Thyroid gland (tissue), 4 donors: Measurements from ENCODE around the gene SYTL4. TPM values are rescaled to one million over a fixed set of nuclear protein-coding genes. Genes with fewer than 3 reads are reported as not detected.
A peak's percentile ranks its signal among the peaks of the same experiment; 100 is the strongest.

Experiments used
- DNase-seq, 2 donors: peaks; one replicate each; pipeline ENCODE4 v3.0.0-alpha.2; 2019
- H3K27ac ChIP-seq, 3 donors: fragments of 200-600 bp; sonication (generic); 1 replicate in 2 of 3; 2 replicates in 1 of 3; pipeline ENCODE4 v1.5.1; 2016 to 2019; ENCODE audit warnings: mild to moderate bottlenecking in 1 of 3, moderate library complexity in 1 of 3
- H3K27me3 ChIP-seq: fragments of 200-600 bp; sonication (generic); one replicate; pipeline ENCODE4 v1.5.1; 2019
- H3K36me3 ChIP-seq, 2 donors: fragments of 200-600 bp; sonication (generic); one replicate each; pipeline ENCODE4 v1.5.1; 2016 to 2019
- H3K4me1 ChIP-seq, 2 donors: fragments of 200-600 bp; sonication (generic); one replicate each; pipeline ENCODE4 v1.5.1; 2017 to 2019
- H3K4me3 ChIP-seq, 3 donors: fragments of 200-600 bp; sonication (generic); replicated peaks in 1 of 3; 1 replicate in 2 of 3; 2 replicates in 1 of 3; pipeline ENCODE4 v1.5.1; 2016; ENCODE audit warnings: mild to moderate bottlenecking in 1 of 3
- H3K9me3 ChIP-seq: fragments of 200-600 bp; sonication (generic); one replicate; pipeline ENCODE4 v1.5.1; 2017
- CTCF ChIP-seq, 6 experiments: fragments of 200-600 bp in 3 of 6; fragments of 450-650 bp in 3 of 6; sonication (generic) in 3 of 6; IDR thresholded peaks; one replicate each; pipeline ENCODE4 v1.5.1; 2016 to 2019; ENCODE audit warnings: antibody characterized with exemption in 6 of 6, mild to moderate bottlenecking in 2 of 6, inconsistent platforms in 1 of 6, moderate library complexity in 1 of 6
- POLR2A ChIP-seq, 2 donors: fragments of 450-650 bp; IDR thresholded peaks; one replicate each; pipeline ENCODE4 v1.6.1; 2017; ENCODE audit warnings: antibody characterized with exemption in 2 of 2, mild to moderate bottlenecking in 2 of 2, moderate library complexity in 1 of 2
- WGBS, 2 donors: methylation state at CpG; one replicate each; pipeline ENCODE4 v1.1.5; 2017; 5-methylcytosine and 5-hydroxymethylcytosine counted together
- intact Hi-C: fragments of 100-400 bp; cut with DNase I; formaldehyde crosslinking; loops from one replicate; pipeline ENCODE4 v1.15.1; 2023
- total RNA-seq, 4 donors: library from RNA; depleted of rRNA; stranded (reverse); fragments of >200 nt; gene quantifications; one replicate each; pipeline ENCODE4 v1.2.3, GENCODE V29; 2016

SYTL4 gene
- total RNA-seq, 4 donors from 2014 or later, result 13.1 to 28.2 (median 23.2) TPM

DNA sequence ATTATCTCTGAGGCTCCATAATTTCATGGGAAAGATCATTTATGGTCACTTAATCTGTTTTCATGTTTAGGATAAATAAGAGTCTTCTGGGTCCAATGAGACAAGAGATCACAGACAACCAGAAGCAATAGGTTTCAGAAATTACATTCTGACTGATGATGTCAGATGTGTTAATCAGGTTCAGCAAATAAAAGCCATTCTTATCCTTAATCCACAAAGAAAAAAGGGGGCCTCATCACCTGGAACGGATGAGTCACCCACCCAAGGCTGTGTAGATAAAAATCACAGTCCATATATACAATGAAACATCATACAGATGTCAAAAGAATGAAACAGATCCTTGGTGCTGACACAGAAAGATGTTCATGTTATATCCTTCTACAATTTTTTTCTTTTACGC lies 36.6 kb downstream of the SYTL4 start:
- WGBS, 2 donors, result 79 to 82% methylated on average over 2 of the region's 2 CpGs
- H3K4me3 ChIP-seq, result no peak overlapping the region
- H3K36me3 ChIP-seq, result no peaks in the 10 kb centered on the region
- intact Hi-C loops, result no loop called here
- H3K27me3 ChIP-seq, result no peaks in the 10 kb centered on the region
- no peak overlapping the region for H3K27ac ChIP-seq
- H3K4me1 ChIP-seq, result no peaks in the 10 kb centered on the region
- H3K9me3 ChIP-seq, result no peaks in the 10 kb centered on the region
- TF ChIP-seq POLR2A (IDR thresholded peaks at IDR 0.05) (no peak), CTCF (IDR thresholded peaks at IDR 0.05) (no peak)
- no peak for DNase-seq

GRCh38 chrX:100687546-100687945 lies 44.4 kb downstream of the SYTL4 start:
- Histone ChIP-seq H3K4me1 (no peaks in the 10 kb centered on the region), H3K36me3 (no peaks in the 10 kb centered on the region), H3K9me3 (no peaks in the 10 kb centered on the region), H3K27ac (no peak overlapping the region), H3K27me3 (no peaks in the 10 kb centered on the region), H3K4me3 (peak overlapping the region in 1 of 3 donors; percentile 6)
- DNase-seq, result no peak
- intact Hi-C loops, result loop anchor here (5.0 kb wide), 1 partner anchor 80 kb away; no protein-coding TSS in a partner anchor
- 77 to 90% methylated on average over 2 of the region's 2 CpGs for WGBS, 2 donors
- TF ChIP-seq POLR2A (IDR thresholded peaks at IDR 0.05) (no peak), CTCF (IDR thresholded peaks at IDR 0.05) (no peak)

DNA sequence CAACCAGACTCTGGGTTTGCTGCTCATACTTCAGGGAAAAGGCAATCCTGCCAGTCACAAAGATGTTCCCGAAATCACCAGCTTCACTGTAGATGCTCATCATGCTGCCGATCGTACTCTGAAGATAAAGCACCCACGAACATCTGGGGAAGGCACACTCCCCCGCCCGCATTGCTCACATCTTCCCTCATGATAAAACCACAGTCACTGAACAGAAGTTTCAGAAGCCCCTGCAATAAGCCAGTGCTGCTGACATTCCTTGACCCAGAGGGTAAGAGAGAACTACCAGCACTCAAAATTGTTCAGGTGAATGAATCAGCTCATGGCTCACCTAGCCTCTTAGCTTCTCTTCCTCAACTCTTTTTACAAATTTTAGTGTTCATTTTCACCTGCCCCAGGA lies 44.8 kb downstream of the SYTL4 start:
- no peaks in the 10 kb centered on the region for H3K36me3 ChIP-seq
- WGBS, 2 donors, result 100% methylated on average over 5 of the region's 6 CpGs; no CpG with 5 or more reads in 1 of the 2 donors
- TF ChIP-seq CTCF (IDR thresholded peaks at IDR 0.05) (no peak), POLR2A (IDR thresholded peaks at IDR 0.05) (no peak)
- no peak overlapping the region for H3K27ac ChIP-seq
- intact Hi-C loops, result loop anchor here (5.0 kb wide), 1 partner anchor 80 kb away; no protein-coding TSS in a partner anchor
- H3K27me3 ChIP-seq, result no peaks in the 10 kb centered on the region
- H3K4me3 ChIP-seq, result no peak overlapping the region
- H3K4me1 ChIP-seq, result no peaks in the 10 kb centered on the region
- DNase-seq, result no peak
- H3K9me3 ChIP-seq, result no peaks in the 10 kb centered on the region

- no peak for DNase-seq
- no peak overlapping the region for H3K4me3 ChIP-seq
Measured at GRCh38 chrX:100685997-100686305, 46.0 kb downstream of the SYTL4 start.

More at GRCh38 chrX:100685997-100686305, 46.0 kb downstream of the SYTL4 start:
- no peaks in the 10 kb centered on the region for H3K27me3 ChIP-seq
- no peaks in the 10 kb centered on the region for H3K4me1 ChIP-seq
- no peaks in the 10 kb centered on the region for H3K36me3 ChIP-seq
- TF ChIP-seq POLR2A (IDR thresholded peaks at IDR 0.05) (no peak), CTCF (IDR thresholded peaks at IDR 0.05) (peak in 2 of 6 experiments; percentile 0 to 4)
- 8 to 29% methylated on average over 1 of the region's 1 CpG for WGBS, 2 donors
- no peaks in the 10 kb centered on the region for H3K9me3 ChIP-seq
- intact Hi-C loops, result loop anchor here (5.0 kb wide), 1 partner anchor 81 kb away; no protein-coding TSS in a partner anchor
- H3K27ac ChIP-seq, result no peak overlapping the region
